ENCODE results near the gene MLN. TPM values are rescaled to one million over a fixed set of nuclear protein-coding genes. Genes with fewer than 3 reads are reported as not detected.

Gene MLN
- total RNA-seq, 2 experiments from 2014 or later: not detected

- Mint-ChIP-seq H3K4me3 (no peak overlapping the region), H3K27me3 (peaks cover 30% of the 10 kb centered on the region), H3K9me3 (ENCODE audit: low read depth) (no peaks in the 10 kb centered on the region), H3K27ac (no peak overlapping the region), H3K36me3 (no peaks in the 10 kb centered on the region), H3K4me1 (peaks cover 3% of the 10 kb centered on the region)
- DNase-seq (no peak), ATAC-seq (no peak)
- CTCF ChIA-PET: interaction anchor here (1.2 to 2.9 kb wide), 3 partner anchors 11 to 228 kb away, joined by 3 to 11 read pairs (median 4); partner anchors contain the start of gene LEMD2
Observed at GRCh38 chr6:33799454-33800113, 4.2 kb downstream of the MLN start.

DNA sequence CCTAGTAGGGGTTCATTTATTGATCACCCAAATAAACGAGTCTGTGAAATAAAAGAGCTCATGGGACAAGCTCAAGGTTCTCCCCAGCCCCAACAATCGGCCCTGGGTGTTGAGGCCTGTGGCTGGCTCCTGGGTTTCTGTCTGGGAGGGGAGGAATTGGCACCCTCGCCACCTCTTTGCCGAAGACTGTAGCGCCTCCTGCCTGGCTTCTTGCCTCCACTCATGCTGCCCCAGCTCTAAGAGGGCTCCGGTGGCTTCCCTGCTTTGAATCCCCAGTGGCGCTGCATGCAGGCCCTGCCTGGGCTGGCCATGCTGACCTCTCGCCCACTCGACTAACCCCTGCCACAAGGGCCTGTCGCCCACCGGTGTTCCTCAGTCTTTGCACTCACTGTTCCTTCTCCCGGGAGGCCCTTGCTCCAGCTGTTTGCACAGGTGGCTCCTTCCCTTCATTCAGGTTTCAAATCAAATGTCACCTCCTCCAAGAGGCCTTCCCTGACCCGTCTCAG lies 5.4 kb downstream of the MLN start:
- H3K36me3 Mint-ChIP-seq: no peaks in the 10 kb centered on the region
- no peak overlapping the region for H3K4me3 Mint-ChIP-seq
- ATAC-seq (no peak), DNase-seq (no peak)
- peaks cover 3% of the 10 kb centered on the region for H3K4me1 Mint-ChIP-seq
- H3K27me3 Mint-ChIP-seq: peaks cover 33% of the 10 kb centered on the region
- CTCF ChIA-PET: interaction anchor here (2.9 kb wide), 1 partner anchor 27 kb away, joined by 11 read pairs; no protein-coding TSS in a partner anchor
- no peaks in the 10 kb centered on the region for H3K9me3 Mint-ChIP-seq (ENCODE audit: low read depth)
- H3K27ac Mint-ChIP-seq: no peak overlapping the region

GRCh38 chr6:33797626-33798342 lies 6.0 kb downstream of the MLN start:
- no peaks in the 10 kb centered on the region for H3K36me3 Mint-ChIP-seq
- no peak overlapping the region for H3K4me3 Mint-ChIP-seq
- no peak for DNase-seq
- peaks cover 36% of the 10 kb centered on the region for H3K27me3 Mint-ChIP-seq
- ATAC-seq: no peak
- no peaks in the 10 kb centered on the region for H3K9me3 Mint-ChIP-seq (ENCODE audit: low read depth)
- no peak overlapping the region for H3K27ac Mint-ChIP-seq
- peaks cover 3% of the 10 kb centered on the region for H3K4me1 Mint-ChIP-seq
- CTCF ChIA-PET: interaction anchor here (2.9 kb wide), 1 partner anchor 27 kb away, joined by 11 read pairs; no protein-coding TSS in a partner anchor

GRCh38 chr6:33794910-33795623 lies 8.7 kb downstream of the MLN start:
- Mint-ChIP-seq H3K9me3 (ENCODE audit: low read depth) (no peaks in the 10 kb centered on the region), H3K36me3 (no peaks in the 10 kb centered on the region), H3K4me1 (peaks cover 6% of the 10 kb centered on the region), H3K4me3 (no peak overlapping the region), H3K27me3 (peaks cover 32% of the 10 kb centered on the region), H3K27ac (no peak overlapping the region)
- CTCF ChIA-PET: no interaction called here
- ATAC-seq: no peak
- DNase-seq: no peak

GRCh38 chr6:33792981-33793380 lies 10.8 kb downstream of the MLN start:
- peaks cover 17% of the 10 kb centered on the region for H3K27me3 Mint-ChIP-seq
- DNase-seq: no peak
- no peaks in the 10 kb centered on the region for H3K9me3 Mint-ChIP-seq (ENCODE audit: low read depth)
- H3K27ac Mint-ChIP-seq: no peak overlapping the region
- no peak for ATAC-seq
- H3K4me3 Mint-ChIP-seq: no peak overlapping the region
- CTCF ChIA-PET: no interaction called here
- peaks cover 14% of the 10 kb centered on the region for H3K4me1 Mint-ChIP-seq
- peaks cover under 1% of the 10 kb centered on the region for H3K36me3 Mint-ChIP-seq

- ATAC-seq (no peak), DNase-seq (no peak)
- CTCF ChIA-PET: no interaction called here
- H3K9me3 Mint-ChIP-seq (ENCODE audit: low read depth): no peaks in the 10 kb centered on the region
- no peak overlapping the region for H3K4me3 Mint-ChIP-seq
- H3K27ac Mint-ChIP-seq: no peak overlapping the region
- H3K27me3 Mint-ChIP-seq: peaks cover 10% of the 10 kb centered on the region
- peaks cover 25% of the 10 kb centered on the region for H3K4me1 Mint-ChIP-seq
- H3K36me3 Mint-ChIP-seq: peaks cover 6% of the 10 kb centered on the region
Observed at GRCh38 chr6:33791620-33792019, 12.2 kb downstream of the MLN start.

DNA sequence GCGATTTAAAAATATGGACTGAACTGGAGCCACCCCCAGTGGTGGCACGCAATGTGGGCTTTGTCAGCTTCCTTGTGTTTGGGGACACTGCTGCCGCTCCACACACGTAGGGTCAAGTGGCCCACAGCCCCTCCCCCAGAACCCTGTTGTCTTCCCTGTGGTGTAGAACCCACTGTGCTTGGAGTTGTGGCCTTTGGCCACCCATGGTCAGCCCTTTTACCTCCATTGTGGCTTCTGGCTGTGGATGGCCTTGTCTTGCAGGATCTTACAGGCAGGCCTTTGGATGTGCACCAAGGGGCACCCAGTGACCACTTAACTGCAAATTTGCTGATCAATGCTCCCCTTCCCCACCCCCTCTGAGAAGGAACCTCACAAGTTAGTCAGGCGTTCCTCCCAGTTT lies 12.9 kb downstream of the MLN start:
- no peak for ATAC-seq
- CTCF ChIA-PET: no interaction called here
- no peak overlapping the region for H3K4me3 Mint-ChIP-seq
- H3K27me3 Mint-ChIP-seq: peaks cover 10% of the 10 kb centered on the region
- peaks cover 13% of the 10 kb centered on the region for H3K36me3 Mint-ChIP-seq
- H3K9me3 Mint-ChIP-seq (ENCODE audit: low read depth): no peaks in the 10 kb centered on the region
- H3K27ac Mint-ChIP-seq: no peak overlapping the region
- DNase-seq: no peak
- peaks cover 33% of the 10 kb centered on the region for H3K4me1 Mint-ChIP-seq

DNA sequence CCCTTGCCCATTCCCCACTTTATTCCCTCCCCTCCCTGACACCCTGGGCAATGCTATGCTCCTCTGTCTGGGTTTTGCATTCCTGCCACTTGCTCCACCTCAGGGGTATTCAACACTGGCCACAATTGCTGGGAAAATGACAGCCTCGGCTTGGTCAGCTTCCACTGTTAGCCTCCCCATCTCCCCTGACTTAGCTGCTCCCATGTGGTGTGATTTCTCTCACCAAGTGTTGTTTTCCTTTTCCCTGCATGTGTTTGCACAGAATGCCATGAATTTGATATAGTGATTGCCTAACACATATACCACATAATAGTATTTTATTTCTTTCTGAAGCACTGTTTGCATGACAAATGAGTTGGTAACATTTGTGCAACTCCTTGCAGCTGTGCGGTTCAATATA lies 13.4 kb downstream of the MLN start:
- Mint-ChIP-seq H3K4me1 (peaks cover 38% of the 10 kb centered on the region), H3K27me3 (peaks cover 10% of the 10 kb centered on the region), H3K27ac (no peak overlapping the region), H3K9me3 (ENCODE audit: low read depth) (no peaks in the 10 kb centered on the region), H3K4me3 (peak overlapping the region; percentile 21), H3K36me3 (peaks cover 14% of the 10 kb centered on the region)
- DNase-seq: no peak
- no peak for ATAC-seq
- CTCF ChIA-PET: no interaction called here

GRCh38 chr6:33789550-33789895 lies 14.3 kb downstream of the MLN start:
- ATAC-seq (no peak), DNase-seq (no peak)
- H3K36me3 Mint-ChIP-seq: peaks cover 16% of the 10 kb centered on the region
- H3K9me3 Mint-ChIP-seq (ENCODE audit: low read depth): no peaks in the 10 kb centered on the region
- peaks cover 45% of the 10 kb centered on the region for H3K4me1 Mint-ChIP-seq
- H3K27me3 Mint-ChIP-seq: peaks cover 10% of the 10 kb centered on the region
- peak overlapping the region; percentile 77 for H3K27ac Mint-ChIP-seq
- CTCF ChIA-PET: interaction anchor here (0.8 to 1.7 kb wide), 2 partner anchors 10 to 80 kb away, joined by 4 read pairs; no protein-coding TSS in a partner anchor
- H3K4me3 Mint-ChIP-seq: peak overlapping the region; percentile 67

DNA sequence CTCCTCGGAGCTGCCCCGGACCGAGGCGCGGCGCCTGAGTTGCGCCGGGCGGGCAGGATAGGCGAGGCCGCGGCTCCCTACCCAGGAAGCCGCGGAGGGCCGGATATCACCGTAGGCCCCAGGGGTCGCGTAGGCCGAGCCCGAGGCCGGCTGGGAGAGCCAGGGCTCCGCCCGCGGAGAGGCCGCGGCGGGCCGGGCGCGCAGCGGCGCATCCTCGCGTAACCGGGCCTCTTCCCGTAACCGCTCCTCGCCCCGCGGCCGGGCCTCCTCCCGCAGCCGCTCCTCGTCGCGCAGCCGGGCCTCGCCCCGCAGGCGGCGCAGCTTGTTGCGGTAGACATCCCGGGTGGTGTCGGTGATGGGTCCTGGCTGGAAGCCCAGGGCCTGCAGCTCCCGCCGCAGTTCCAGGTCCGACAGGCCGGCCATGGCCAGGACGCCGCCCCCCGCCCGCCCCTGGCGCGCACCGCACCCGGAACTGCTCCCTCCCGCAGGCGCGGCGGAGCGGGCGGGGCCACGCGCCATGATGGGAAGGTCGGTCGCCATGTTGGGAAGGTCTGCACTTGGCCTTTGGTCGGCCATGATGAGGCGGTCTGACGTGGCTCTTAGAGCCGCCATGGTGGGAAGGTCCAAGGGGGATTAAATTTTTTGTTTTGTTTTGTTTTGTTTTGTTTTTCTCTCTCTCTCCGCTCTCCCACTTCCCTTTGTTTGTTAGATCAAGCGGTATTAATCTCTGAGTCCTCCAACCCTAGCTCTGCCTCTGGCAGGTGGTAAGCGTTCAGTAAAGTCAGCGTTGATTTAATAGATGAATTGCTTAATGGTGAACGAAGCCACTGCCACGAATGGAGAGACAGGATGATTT lies 14.9 kb downstream of the MLN start, which contains the start of gene LEMD2:
TSS of gene LEMD2 (minus strand) at position 437 of the 856 bp plus-strand sequence. CDS start at position 423, 14 bp downstream.
- H3K9me3 Mint-ChIP-seq (ENCODE audit: low read depth): no peaks in the 10 kb centered on the region
- peaks cover 8% of the 10 kb centered on the region for H3K27me3 Mint-ChIP-seq

DNA sequence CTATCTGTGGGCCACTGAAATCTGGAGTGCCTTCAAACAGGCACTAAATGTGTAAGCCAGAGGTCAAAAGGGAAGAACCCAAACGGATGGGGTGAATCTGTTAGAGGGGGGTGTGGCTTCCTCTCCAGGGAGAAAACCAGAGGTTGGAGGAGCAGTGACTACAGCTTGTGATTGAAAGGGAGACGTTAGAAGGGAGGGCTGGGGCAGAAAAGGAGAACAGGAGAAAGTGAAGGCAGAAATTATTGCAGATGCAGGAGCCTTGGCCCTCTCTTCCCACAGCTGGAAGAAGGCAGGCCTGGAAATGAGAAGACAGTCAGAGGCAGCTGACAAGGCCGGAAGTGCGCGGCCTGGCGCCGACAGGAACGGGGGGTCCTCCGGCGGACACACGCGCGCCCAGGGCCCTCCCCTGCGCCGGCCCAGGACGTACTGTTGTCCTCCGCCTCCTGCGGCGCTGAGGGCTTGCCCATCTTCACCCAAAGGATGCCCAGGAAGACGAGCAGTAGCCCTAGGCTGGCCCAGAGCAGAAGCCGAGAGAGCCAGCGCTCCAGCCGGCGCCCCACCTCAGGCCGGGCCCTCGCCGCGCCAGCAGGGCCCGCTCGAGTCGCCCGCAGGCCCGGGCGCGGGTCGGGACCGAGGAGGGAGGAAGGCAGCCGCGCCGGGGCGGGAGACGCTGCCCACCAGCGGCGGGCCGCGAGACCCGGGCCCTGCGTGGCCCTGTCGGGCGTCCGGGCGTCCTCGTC lies 15.7 kb downstream of the MLN start:
- DNase-seq (peak; percentile 80), ATAC-seq (peak; percentile 62)
- Mint-ChIP-seq H3K9me3 (ENCODE audit: low read depth) (no peaks in the 10 kb centered on the region), H3K27me3 (peaks cover 3% of the 10 kb centered on the region), H3K4me1 (peaks cover 45% of the 10 kb centered on the region), H3K27ac (peak overlapping the region; percentile 90), H3K4me3 (peak overlapping the region; percentile 89), H3K36me3 (peaks cover 26% of the 10 kb centered on the region)
- CTCF ChIA-PET: interaction anchor here (0.7 to 3.5 kb wide), 11 partner anchors 9 to 366 kb away, joined by 3 to 16 read pairs (median 4); partner anchors contain the start of gene UQCC2

More for the DNA sequence above, 14.9 kb downstream of the MLN start, which contains the start of gene LEMD2:
- CTCF ChIA-PET: interaction anchor here (0.7 to 3.5 kb wide), 11 partner anchors 9 to 366 kb away, joined by 3 to 16 read pairs (median 4); partner anchors contain the start of gene UQCC2
- ATAC-seq (peak; percentile 88), DNase-seq (peak; percentile 94)
- peaks cover 45% of the 10 kb centered on the region for H3K4me1 Mint-ChIP-seq
- peak within 1 kb of the TSS; percentile 89 for H3K4me3 Mint-ChIP-seq
- peak within 1 kb of the TSS; percentile 90 for H3K27ac Mint-ChIP-seq
- peaks cover 20% of the 10 kb centered on the region for H3K36me3 Mint-ChIP-seq

Measured in activated CD8-positive, alpha-beta memory T cell treated with anti-CD3 and anti-CD28 coated beads, Interleukin-2, amount 10 ng/mL, durations not matched to agents 7 days and 5 days (primary cell).